ENCODE measurements around the gene SH3GL2.

DNA sequence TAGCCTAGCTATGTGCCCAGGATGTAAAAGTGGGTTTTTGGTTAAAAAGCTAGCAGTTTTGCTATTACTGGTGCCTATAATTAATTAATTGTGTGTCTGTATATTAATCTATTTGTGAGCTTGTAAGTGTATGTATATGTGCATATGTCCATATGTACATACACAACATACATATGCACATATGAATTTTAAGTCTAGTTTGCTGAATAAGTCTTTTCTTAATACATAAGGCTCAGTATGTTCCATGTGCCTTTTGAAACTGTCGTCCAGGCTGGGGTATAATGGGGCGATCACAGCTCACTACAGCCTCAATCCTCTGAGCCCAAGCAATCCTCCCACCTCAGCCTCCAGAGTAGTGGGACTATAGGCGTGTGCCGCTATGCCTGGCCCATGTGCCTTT is 10.1 kb downstream of the SH3GL2 start:
- TF ChIP-seq EZH2phosphoT487 (IDR thresholded peaks at IDR 0.05; ENCODE audit: insufficient read depth, low read depth): no peak
- TF ChIP-seq EZH2 (IDR thresholded peaks at IDR 0.05; ENCODE audit: insufficient read depth, poor library complexity, severe bottlenecking): no peak

Measured in GM23248 (cell line).